Hepatocyte (in vitro differentiated cells): ENCODE data around the gene YWHAG. TPM values are rescaled to one million over a fixed set of nuclear protein-coding genes. Genes with fewer than 3 reads are reported as not detected.
A peak's percentile ranks its signal among the peaks of the same experiment; 100 is the strongest.

Source experiments
- DNase-seq: peaks from one replicate; pipeline ENCODE4 v3.0.0-alpha.2; 2016; ENCODE audit warnings: low spot score
- H2AFZ ChIP-seq: fragments of 200-600 bp; sonication (generic); 2 replicates; pipeline ENCODE4 v1.6.0; 2016; ENCODE audit warnings: antibody characterized with exemption, mild to moderate bottlenecking
- H3K27ac ChIP-seq: fragments of 200-600 bp; sonication (generic); 2 replicates; pipeline ENCODE4 v1.5.1; 2016; ENCODE audit warnings: mild to moderate bottlenecking
- H3K27me3 ChIP-seq: fragments of 200-600 bp; sonication (generic); 2 replicates; pipeline ENCODE4 v1.6.1; 2016
- H3K36me3 ChIP-seq: fragments of 200-600 bp; sonication (generic); replicated peaks from 2 replicates; pipeline ENCODE4 v1.5.1; 2016; ENCODE audit warnings: low read depth; ENCODE audit not compliant: insufficient read depth
- H3K4me1 ChIP-seq: fragments of 200-600 bp; sonication (generic); 2 replicates; pipeline ENCODE4 v1.5.1; 2016; ENCODE audit warnings: mild to moderate bottlenecking, moderate library complexity; ENCODE audit not compliant: insufficient read depth
- H3K4me2 ChIP-seq: fragments of 200-600 bp; sonication (generic); 2 replicates; pipeline ENCODE4 v1.6.0; 2016
- H3K4me3 ChIP-seq: fragments of 200-600 bp; sonication (generic); 2 replicates; pipeline ENCODE4 v1.5.1; 2016; ENCODE audit warnings: mild to moderate bottlenecking
- H3K79me2 ChIP-seq: fragments of 200-600 bp; sonication (generic); 2 replicates; pipeline ENCODE4 v1.6.0; 2017; ENCODE audit warnings: mild to moderate bottlenecking
- H3K9me2 ChIP-seq: fragments of 200-600 bp; sonication (generic); replicated peaks from 2 replicates; pipeline ENCODE4 v1.6.0; 2017; ENCODE audit warnings: mild to moderate bottlenecking; ENCODE audit not compliant: insufficient read depth
- H3K9me3 ChIP-seq: fragments of 200-600 bp; sonication (generic); 2 replicates; pipeline ENCODE4 v1.5.1; 2016; ENCODE audit warnings: low read depth, mild to moderate bottlenecking
- H4K20me1 ChIP-seq: fragments of 200-600 bp; sonication (generic); 2 replicates; pipeline ENCODE4 v1.6.0; 2016; ENCODE audit warnings: mild to moderate bottlenecking; ENCODE audit not compliant: insufficient read depth, poor library complexity, severe bottlenecking
- CTCF ChIP-seq: fragments of 200-600 bp; sonication (generic); IDR thresholded peaks from 2 replicates; pipeline ENCODE4 v1.5.1; 2016; ENCODE audit warnings: antibody characterized with exemption, mild to moderate bottlenecking; ENCODE audit not compliant: poor library complexity
- EZH2 ChIP-seq: fragments of 200-600 bp; sonication (generic); IDR thresholded peaks from 2 replicates; pipeline ENCODE4 v1.6.1; 2016; ENCODE audit warnings: antibody characterized with exemption, mild to moderate bottlenecking, borderline replicate concordance
- EZH2phosphoT487 ChIP-seq: fragments of 200-600 bp; sonication (generic); IDR thresholded peaks from one replicate; pipeline ENCODE4 v1.6.1; 2018; ENCODE audit warnings: antibody characterized with exemption, mild to moderate bottlenecking, low read depth, moderate library complexity; ENCODE audit not compliant: unreplicated experiment, severe bottlenecking
- WGBS: methylation state at CpG from one replicate; pipeline ENCODE4 v1.1.6; 2016; ENCODE audit warnings: low lambda C conversion rate; ENCODE audit errors: missing lambda C conversion rate; 5-methylcytosine and 5-hydroxymethylcytosine counted together
- polyA plus RNA-seq: library from polyadenylated mRNA; unstranded; fragments of >200 nt; fragmentation: Nextera tagmentation; extraction: Ambion mirVana; gene quantifications from 2 replicates; pipeline ENCODE4 v1.2.1, GENCODE V29; 2016
- total RNA-seq: library from RNA; depleted of rRNA; stranded (reverse); fragments of >200 nt; gene quantifications from 2 replicates; pipeline ENCODE4 v1.2.3, GENCODE V29; 2014

YWHAG gene
- total and polyA plus RNA-seq, 2 experiments from 2014 or later = 17.2 to 117 TPM

- peak overlapping the region; percentile 86 for H3K4me2 ChIP-seq
- H3K4me1 ChIP-seq = peaks cover 21% of the 10 kb centered on the region
- WGBS = 67% methylated on average over 6 of the region's 6 CpGs
- no peaks in the 10 kb centered on the region for H3K9me2 ChIP-seq
- peak overlapping the region; percentile 99 for H3K27ac ChIP-seq
- DNase-seq = peak; percentile 54
- H3K4me3 ChIP-seq = peak overlapping the region; percentile 97
- H2AFZ ChIP-seq = no peak overlapping the region
- H3K9me3 ChIP-seq = no peaks in the 10 kb centered on the region
- peaks cover 68% of the 10 kb centered on the region for H3K79me2 ChIP-seq
- no peak for TF ChIP-seq CTCF
- TF ChIP-seq EZH2phosphoT487 = no peak
- TF ChIP-seq EZH2 = no peak
- H3K36me3 ChIP-seq = no peaks in the 10 kb centered on the region
- no peaks in the 10 kb centered on the region for H3K27me3 ChIP-seq
- peaks cover 63% of the 10 kb centered on the region for H4K20me1 ChIP-seq
Observed at GRCh38 chr7:76356823-76357222, 2.0 kb downstream of the YWHAG start.

DNA sequence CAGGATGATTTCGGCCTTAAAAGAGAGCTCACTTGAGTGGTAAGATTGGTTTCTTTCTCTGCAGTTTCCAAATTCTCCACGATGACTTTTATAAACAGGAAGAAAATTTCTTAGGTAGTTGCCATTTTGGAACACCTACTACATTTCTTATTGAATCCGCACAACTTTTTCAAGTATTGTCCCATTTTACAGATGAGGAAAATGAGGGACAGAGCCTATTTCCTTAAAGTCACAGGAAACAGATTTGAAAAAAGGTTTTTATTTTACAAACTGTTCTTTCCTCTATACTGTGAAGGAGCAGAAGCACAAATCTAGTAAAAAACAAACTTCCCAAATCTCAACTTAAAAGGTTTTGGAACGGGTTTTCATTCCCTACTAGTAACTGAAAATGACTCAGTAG, 2.7 kb downstream of the YWHAG start:
- DNase-seq = no peak
- Histone ChIP-seq H3K4me1 (peaks cover 21% of the 10 kb centered on the region), H3K4me2 (peak overlapping the region; percentile 86), H2AFZ (no peak overlapping the region), H3K36me3 (no peaks in the 10 kb centered on the region), H3K9me2 (no peaks in the 10 kb centered on the region), H3K9me3 (no peaks in the 10 kb centered on the region), H3K4me3 (peak overlapping the region; percentile 97), H3K27ac (peak overlapping the region; percentile 99), H3K27me3 (no peaks in the 10 kb centered on the region), H4K20me1 (peaks cover 70% of the 10 kb centered on the region), H3K79me2 (peaks cover 76% of the 10 kb centered on the region)
- WGBS = 97% methylated on average over 4 of the region's 4 CpGs
- TF ChIP-seq EZH2 (no peak), EZH2phosphoT487 (no peak), CTCF (no peak)

DNA sequence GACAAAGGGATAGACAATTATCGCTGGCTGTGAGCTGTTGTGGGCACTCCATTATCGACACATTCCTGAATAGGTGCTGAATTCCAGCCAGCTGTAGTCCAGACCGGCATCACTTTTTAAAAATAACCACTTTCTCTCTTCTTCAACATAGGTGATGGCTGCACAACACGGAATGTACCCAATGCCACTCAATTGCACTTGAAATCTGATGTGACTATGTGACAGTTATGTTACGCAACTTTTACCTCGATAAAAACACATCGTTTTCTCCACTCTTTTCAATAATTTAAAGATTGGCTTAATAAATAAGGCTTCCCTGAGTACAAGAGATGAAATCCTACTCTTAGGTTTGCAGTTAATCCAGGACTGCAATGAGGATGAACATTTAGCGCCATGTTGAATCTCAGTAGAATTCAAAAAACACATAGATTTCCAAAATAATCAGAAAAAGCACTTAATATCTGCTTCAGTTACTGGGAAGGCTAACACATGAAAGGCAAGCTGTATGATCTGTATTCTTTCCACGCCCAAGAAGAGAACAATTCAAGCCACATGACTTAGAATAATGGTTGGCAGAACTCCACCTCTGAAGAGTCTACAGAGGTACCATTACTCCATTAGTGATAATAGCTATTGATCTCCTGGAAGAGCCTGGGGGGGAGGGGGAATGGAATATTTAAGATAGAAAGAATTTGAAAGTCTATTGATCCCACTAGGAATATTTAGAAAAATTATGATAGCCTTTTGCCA, 3.6 kb downstream of the YWHAG start:
- Histone ChIP-seq H3K9me3 (no peaks in the 10 kb centered on the region), H2AFZ (no peak overlapping the region), H3K27ac (no peak overlapping the region), H3K36me3 (no peaks in the 10 kb centered on the region), H3K4me3 (no peak overlapping the region), H3K27me3 (no peaks in the 10 kb centered on the region), H4K20me1 (peaks cover 79% of the 10 kb centered on the region), H3K79me2 (peaks cover 85% of the 10 kb centered on the region), H3K9me2 (no peaks in the 10 kb centered on the region), H3K4me1 (peaks cover 21% of the 10 kb centered on the region), H3K4me2 (peak overlapping the region; percentile 86)
- WGBS = 87% methylated on average over 9 of the region's 9 CpGs
- TF ChIP-seq EZH2 = no peak
- TF ChIP-seq CTCF = no peak
- TF ChIP-seq EZH2phosphoT487 = no peak
- DNase-seq = no peak
